OCI-LY7 (cell line): ENCODE results near the gene ARPC4. TPM values are rescaled to one million over a fixed set of nuclear protein-coding genes. Genes with fewer than 3 reads are reported as not detected.
A peak's percentile ranks its signal among the peaks of the same experiment; 100 is the strongest.

Experiments
- BruUV-seq: library from RNA; stranded (reverse); fragments of 400-500 nt; replicated peaks from 2 replicates; lab custom pipeline; 2021; lab: Mats Ljungman, UMichigan
- CTCF ChIA-PET: fragments of 300-600 bp; sonication (Branson Sonifier 250); formaldehyde crosslinking; loops from one replicate; lab custom pipeline; 2022; ENCODE audit warnings: antibody characterized with exemption; ENCODE audit not compliant: unreplicated experiment; lab: Charles Lee
- POLR2A ChIA-PET: fragments of 300-600 bp; sonication (Branson Sonifier 250); formaldehyde crosslinking; loops from one replicate; lab custom pipeline; 2022; ENCODE audit warnings: antibody characterized with exemption; lab: Charles Lee
- DNase-seq: peaks from one replicate; pipeline ENCODE4 v3.0.0-alpha.2; 2015; ENCODE audit warnings: low spot score
- H2AFZ ChIP-seq: fragments of 200-600 bp; sonication (generic), shearing (Covaris generic); 2 replicates; pipeline ENCODE4 v1.6.1; 2014; ENCODE audit warnings: mild to moderate bottlenecking, antibody characterized with exemption, low read length, moderate library complexity
- H3K27ac ChIP-seq: fragments of 200-600 bp; sonication (generic); 2 replicates; pipeline ENCODE4 v1.5.1; 2014; ENCODE audit warnings: mixed run types, low read depth, mild to moderate bottlenecking, moderate library complexity, low read length, inconsistent platforms; ENCODE audit not compliant: poor library complexity, severe bottlenecking
- H3K36me3 ChIP-seq: fragments of 200-600 bp; sonication (generic); 2 replicates; pipeline ENCODE4 v1.6.1; 2014; ENCODE audit warnings: mild to moderate bottlenecking, antibody characterized with exemption, low read length, moderate library complexity, mixed read lengths; ENCODE audit not compliant: insufficient read depth
- H3K4me1 ChIP-seq: fragments of 200-600 bp; sonication (generic); 2 replicates; pipeline ENCODE4 v1.5.1; 2014; ENCODE audit warnings: mild to moderate bottlenecking, low read length; ENCODE audit not compliant: insufficient read depth, poor library complexity, severe bottlenecking
- H3K4me2 ChIP-seq: fragments of 200-600 bp; sonication (generic); 2 replicates; pipeline ENCODE4 v1.6.1; 2014; ENCODE audit warnings: mild to moderate bottlenecking, low read length
- H3K4me3 ChIP-seq: fragments of 200-600 bp; sonication (generic); 2 replicates; pipeline ENCODE4 v1.5.1; 2014; ENCODE audit warnings: mild to moderate bottlenecking, low read depth, low read length; ENCODE audit not compliant: poor library complexity, severe bottlenecking
- H3K79me2 ChIP-seq: fragments of 200-600 bp; sonication (generic); 2 replicates; pipeline ENCODE4 v1.6.1; 2016; ENCODE audit warnings: low read depth, mild to moderate bottlenecking, low read length, moderate library complexity, mixed read lengths; ENCODE audit not compliant: insufficient read depth
- H3K9me2 ChIP-seq: fragments of 200-600 bp; sonication (generic); 2 replicates; pipeline ENCODE4 v1.6.1; 2016; ENCODE audit warnings: mild to moderate bottlenecking, low read length, mixed read lengths; ENCODE audit not compliant: insufficient read depth
- H3K9me3 ChIP-seq: fragments of 200-600 bp; sonication (generic); 2 replicates; pipeline ENCODE4 v1.6.1; 2014; ENCODE audit warnings: mild to moderate bottlenecking, mixed run types, low read length, mixed read lengths
- H4K20me1 ChIP-seq: fragments of 200-600 bp; sonication (generic); 2 replicates; pipeline ENCODE4 v1.6.1; 2014; ENCODE audit warnings: mild to moderate bottlenecking, antibody characterized with exemption, low read length, moderate library complexity, mixed read lengths; ENCODE audit not compliant: insufficient read depth
- CTCF ChIP-seq: fragments of 200-600 bp; sonication (generic); conservative IDR thresholded peaks from 2 replicates; pipeline ENCODE4 v1.5.1; 2014; ENCODE audit warnings: mild to moderate bottlenecking, antibody characterized with exemption, low read length, moderate library complexity, mixed read lengths
- EZH2phosphoT487 ChIP-seq: fragments of 200-600 bp; sonication (generic); IDR thresholded peaks from 2 replicates; pipeline ENCODE4 v1.6.1; 2018; ENCODE audit warnings: low read depth, borderline replicate concordance, mild to moderate bottlenecking, mixed run types, antibody characterized with exemption, low read length, moderate library complexity, mixed read lengths
- intact Hi-C: fragments of 100-400 bp; cut with micrococcal nuclease; formaldehyde crosslinking; loops from one replicate; pipeline ENCODE4 v1.10.0; 2022; ENCODE audit not compliant: unreplicated experiment
- total RNA-seq, 2 experiments: library from RNA; depleted of rRNA in 1 of 2; stranded (reverse); fragments of >200 nt in 1 of 2; shearing (Covaris generic) in 1 of 2; gene quantifications; 2 replicates each; pipeline ENCODE4 v1.2.3, GENCODE V29; 2014 to 2022

The ARPC4 gene
- total RNA-seq, 2 experiments from 2014 or later = 99.5 to 118 TPM

- no peak for DNase-seq
- Histone ChIP-seq H3K4me2 (peak overlapping the region; percentile 77), H3K36me3 (peaks cover 82% of the 10 kb centered on the region), H2AFZ (peak overlapping the region; percentile 27; the same call in 1 of the 2 replicates), H3K79me2 (peaks cover 19% of the 10 kb centered on the region), H3K9me2 (no peaks in the 10 kb centered on the region), H3K9me3 (no peaks in the 10 kb centered on the region), H3K4me3 (peak overlapping the region; percentile 81), H3K27ac (peak overlapping the region; percentile 88), H3K4me1 (peaks cover 34% of the 10 kb centered on the region), H4K20me1 (no peaks in the 10 kb centered on the region)
- intact Hi-C loops = loop anchor here (1.0 kb wide), 1 partner anchor 100 kb away; the partner anchor contains the start of gene MTMR14
- BruUV-seq = no TSS peak
- CTCF ChIA-PET = no interaction called here
- POLR2A ChIA-PET = interaction anchor here (0.6 to 3.6 kb wide), 7 partner anchors 11 to 215 kb away, joined by 3 to 16 read pairs (median 4); partner anchors contain the start of genes ARPC4, BRPF1 and TADA3
- TF ChIP-seq EZH2phosphoT487 (no peak), CTCF (no peak)
Observed at GRCh38 chr3:9749296-9749644, 43.6 kb upstream of the ARPC4 start.

- ChIA-PET CTCF (no interaction called here), POLR2A (interaction anchor here (0.6 to 3.6 kb wide), 9 partner anchors 12 to 354 kb away, joined by 3 to 17 read pairs (median 6); partner anchors contain the start of genes ARPC4, BRPF1 and TADA3)
- BruUV-seq = no TSS peak
- Histone ChIP-seq H3K27ac (peak within 1 kb of the TSS; percentile 88), H4K20me1 (no peaks in the 10 kb centered on the region), H3K4me3 (peak within 1 kb of the TSS; percentile 81), H3K79me2 (peaks cover 19% of the 10 kb centered on the region), H3K4me2 (peak within 1 kb of the TSS; percentile 85), H3K9me2 (no peaks in the 10 kb centered on the region), H3K4me1 (peaks cover 40% of the 10 kb centered on the region), H3K9me3 (no peaks in the 10 kb centered on the region), H3K36me3 (peaks cover 82% of the 10 kb centered on the region), H2AFZ (peak within 1 kb of the TSS; percentile 52; the same call in 1 of the 2 replicates)
- DNase-seq = peak; percentile 99
- no peak for TF ChIP-seq CTCF
- no peak for TF ChIP-seq EZH2phosphoT487
- intact Hi-C loops = loop anchor here (1.0 to 10.0 kb wide), 6 partner anchors 19 to 645 kb away; partner anchors contain the start of genes BRPF1, CRELD1, MTMR14 and SETD5
Observed at GRCh38 chr3:9749645-9750555, 43.0 kb upstream of the ARPC4 start, which contains the start of gene OGG1. OGG1 (plus strand) TSS chr3:9749952; CDS start chr3:9750287, 335 bp downstream.
